HCT116 (cell line): ENCODE measurements around the gene ZFP92. TPM values are rescaled to one million over a fixed set of nuclear protein-coding genes. Genes with fewer than 3 reads are reported as not detected.

Source experiments
- ATAC-seq: fragments of 200-7000 bp; cut with Tn5 transposase; 2 replicates; pipeline ENCODE4 v1.9.1; 2020; ENCODE audit warnings: mild to moderate bottlenecking, moderate library complexity
- BruUV-seq: library from RNA; stranded (reverse); fragments of 400-500 nt; replicated peaks from 2 replicates; lab custom pipeline; 2021; lab: Mats Ljungman, UMichigan
- CTCF ChIA-PET: fragments of 300-600 bp; sonication (Branson Sonifier 250); formaldehyde crosslinking; loops from one replicate; lab custom pipeline; 2021; ENCODE audit warnings: antibody characterized with exemption; lab: Charles Lee
- POLR2A ChIA-PET: fragments of 300-600, 350-600 bp; sonication (Branson Sonifier 250); formaldehyde crosslinking; loops from one replicate; lab custom pipeline; 2021; ENCODE audit warnings: antibody characterized with exemption; lab: Charles Lee
- RAD21 ChIA-PET, 2 experiments: fragments of 300-600 bp; sonication (Branson Sonifier 250); formaldehyde crosslinking; loops; one replicate each; lab custom pipeline; 2023; ENCODE audit warnings: low total read pairs in 2 of 2; ENCODE audit not compliant: uncharacterized antibody in 2 of 2, unreplicated experiment in 2 of 2, low non-redundant PET in 1 of 2; lab: Charles Lee
- DNase-seq: peaks from one replicate; pipeline ENCODE4 v3.0.0-alpha.2; 2010; ENCODE audit warnings: low read depth, low spot score
- H2AFZ ChIP-seq: fragments of 200-600 bp; shearing (Covaris generic), sonication (generic); 2 replicates; pipeline ENCODE4 v1.6.1; 2017; ENCODE audit warnings: low read depth, mixed run types, mixed read lengths, antibody characterized with exemption, low read length; ENCODE audit not compliant: poor library complexity, severe bottlenecking
- H3K27ac ChIP-seq: 2 replicates; pipeline ENCODE4 v1.5.1; 2012; ENCODE audit warnings: low read depth, low read length
- H3K27me3 ChIP-seq: fragments of 200-600 bp; sonication (generic); 2 replicates; pipeline ENCODE4 v1.6.1; 2016; ENCODE audit warnings: mixed run types, low read length, mixed read lengths; ENCODE audit not compliant: insufficient read depth
- H3K36me3 ChIP-seq, 2 experiments: fragments of 200-500 bp in 1 of 2; fragments of 200-600 bp in 1 of 2; sonication (Bioruptor generic) in 1 of 2; sonication (generic) in 1 of 2; 2 replicates each; pipeline versions ENCODE4 v1.5.1 to v1.6.1; 2014 to 2016; ENCODE audit warnings: low read length in 2 of 2, inconsistent platforms in 1 of 2, mixed read lengths in 1 of 2, mixed run types in 1 of 2; ENCODE audit not compliant: insufficient read depth in 2 of 2, control insufficient read depth in 1 of 2
- H3K4me1 ChIP-seq, 2 experiments: fragments of 200-600 bp in 1 of 2; sonication (generic) in 1 of 2; 2 replicates each; pipeline versions ENCODE4 v1.5.1 to v1.6.1; 2012 to 2017; ENCODE audit warnings: low read length in 2 of 2, inconsistent platforms in 1 of 2, mild to moderate bottlenecking in 1 of 2, mixed read lengths in 1 of 2, mixed run types in 1 of 2, moderate library complexity in 1 of 2; ENCODE audit not compliant: insufficient read depth in 2 of 2, control insufficient read depth in 1 of 2
- H3K4me2 ChIP-seq: fragments of 200-600 bp; sonication (generic); 2 replicates; pipeline ENCODE4 v1.6.1; 2017; ENCODE audit warnings: mixed run types, low read length, mixed read lengths
- H3K4me3 ChIP-seq, 2 experiments: fragments of 200-600 bp in 1 of 2; sonication (generic) in 1 of 2; replicated peaks in 1 of 2; 2 replicates each; pipeline ENCODE4 v1.5.1; 2011 to 2016; ENCODE audit warnings: low read length in 2 of 2, control low read depth in 1 of 2, low read depth in 1 of 2, mild to moderate bottlenecking in 1 of 2, mixed read lengths in 1 of 2, mixed run types in 1 of 2
- H3K79me2 ChIP-seq: fragments of 200-600 bp; sonication (generic); 2 replicates; pipeline ENCODE4 v1.6.1; 2017; ENCODE audit warnings: mild to moderate bottlenecking, mixed run types, low read length, moderate library complexity, mixed read lengths; ENCODE audit not compliant: insufficient read depth
- H3K9ac ChIP-seq: fragments of 200-600 bp; sonication (generic); 2 replicates; pipeline ENCODE4 v1.6.1; 2016; ENCODE audit warnings: low read length, mixed read lengths
- H3K9me2 ChIP-seq: fragments of 200-600 bp; sonication (generic), shearing (Covaris generic); 2 replicates; pipeline ENCODE4 v1.6.1; 2017; ENCODE audit warnings: mixed run types, mild to moderate bottlenecking, moderate library complexity; ENCODE audit not compliant: insufficient read depth
- H3K9me3 ChIP-seq, 2 experiments: fragments of 200-500 bp in 1 of 2; fragments of 200-600 bp in 1 of 2; sonication (Bioruptor generic) in 1 of 2; sonication (generic) in 1 of 2; 2 replicates each; pipeline ENCODE4 v1.6.1; 2014 to 2017; ENCODE audit warnings: low read length in 2 of 2, mixed read lengths in 2 of 2, inconsistent platforms in 1 of 2, low read depth in 1 of 2, mild to moderate bottlenecking in 1 of 2, mixed run types in 1 of 2, moderate library complexity in 1 of 2; ENCODE audit not compliant: control insufficient read depth in 1 of 2, insufficient read depth in 1 of 2
- H4K20me1 ChIP-seq: fragments of 200-600 bp; sonication (generic), shearing (Covaris generic); 2 replicates; pipeline ENCODE4 v1.6.1; 2017; ENCODE audit warnings: mixed run types, mild to moderate bottlenecking, moderate library complexity; ENCODE audit not compliant: insufficient read depth
- EGR1 ChIP-seq: IDR thresholded peaks from 2 replicates; pipeline ENCODE4 v1.6.1; 2012; ENCODE audit warnings: low read depth
- ELF1 ChIP-seq: IDR thresholded peaks from 2 replicates; pipeline ENCODE4 v1.6.1; 2012; ENCODE audit warnings: low read depth, borderline replicate concordance
- EZH2 ChIP-seq: fragments of 200-600 bp; sonication (generic); IDR thresholded peaks from 2 replicates; pipeline ENCODE4 v1.6.1; 2017; ENCODE audit warnings: antibody characterized with exemption, mixed run types
- FOSL1 ChIP-seq: IDR thresholded peaks from 2 replicates; pipeline ENCODE4 v1.6.1; 2012; ENCODE audit warnings: low read depth
- JUND ChIP-seq: IDR thresholded peaks from 2 replicates; pipeline ENCODE4 v1.6.1; 2012
- POLR2A ChIP-seq: IDR thresholded peaks from 2 replicates; pipeline ENCODE4 v1.7.0; 2011; ENCODE audit warnings: borderline replicate concordance; ENCODE audit not compliant: insufficient read depth, insufficient read length; ENCODE audit errors: extremely low read depth
- POLR2AphosphoS5 ChIP-seq: IDR thresholded peaks from 2 replicates; pipeline ENCODE4 v1.6.1; 2011; ENCODE audit warnings: mild to moderate bottlenecking, low read depth, low read length, moderate library complexity
- RAD21 ChIP-seq: IDR thresholded peaks from 2 replicates; pipeline ENCODE4 v1.6.1; 2012; ENCODE audit warnings: low read depth, mild to moderate bottlenecking
- SIN3A ChIP-seq: IDR thresholded peaks from 2 replicates; pipeline ENCODE4 v1.6.1; 2012; ENCODE audit warnings: low read depth
- SP1 ChIP-seq: IDR thresholded peaks from 2 replicates; pipeline ENCODE4 v1.6.1; 2012; ENCODE audit warnings: low read depth
- SRF ChIP-seq: IDR thresholded peaks from 2 replicates; pipeline ENCODE4 v1.6.1; 2012; ENCODE audit warnings: low read depth
- YY1 ChIP-seq: IDR thresholded peaks from 2 replicates; pipeline ENCODE4 v1.6.1; 2011; ENCODE audit warnings: low read length, low read depth, moderate library complexity, mild to moderate bottlenecking; ENCODE audit not compliant: insufficient replicate concordance; ENCODE audit errors: extremely low read depth
- ZFX ChIP-seq: fragments of 450-650 bp; IDR thresholded peaks from 2 replicates; pipeline ENCODE4 v1.6.1; 2017
- ZNF274 ChIP-seq: fragments of 200-500 bp; sonication (Bioruptor generic); IDR thresholded peaks from 2 replicates; pipeline ENCODE4 v1.6.1; 2014; ENCODE audit warnings: mild to moderate bottlenecking, low read depth, low read length, inconsistent platforms
- intact Hi-C: fragments of 100-400 bp; cut with micrococcal nuclease; formaldehyde crosslinking; loops from 2 replicates; pipeline ENCODE4 v1.10.0; 2022
- total RNA-seq: library from RNA; stranded (reverse); gene quantifications from one replicate; pipeline ENCODE4 v1.2.1, GENCODE V29; 2021; ENCODE audit not compliant: unreplicated experiment
- TF ChIP-seq, protein P1 (sequence below), 3 experiments: fragments of 200-600 bp in 1 of 3; sonication (generic) in 1 of 3; IDR thresholded peaks in 2 of 3; conservative IDR thresholded peaks in 1 of 3; 2 replicates each; pipeline ENCODE4 v1.5.1; 2012 to 2017; ENCODE audit warnings: low read depth in 2 of 3, low read length in 2 of 3, antibody characterized with exemption in 1 of 3, borderline replicate concordance in 1 of 3, control low read depth in 1 of 3, mild to moderate bottlenecking in 1 of 3, mixed read lengths in 1 of 3, mixed run types in 1 of 3, moderate library complexity in 1 of 3; ENCODE audit not compliant: insufficient read depth in 1 of 3
- TF ChIP-seq, protein P2 (sequence below): IDR thresholded peaks from 2 replicates; pipeline ENCODE4 v1.6.1; 2012; ENCODE audit warnings: low read depth
- TF ChIP-seq, protein P3 (sequence below): IDR thresholded peaks from 2 replicates; pipeline ENCODE4 v1.6.1; 2012
- TF ChIP-seq, protein P4 (sequence below): IDR thresholded peaks from 2 replicates; pipeline ENCODE4 v1.6.1; 2012

ZFP92 gene
- total RNA-seq, 1 experiment from 2014 or later: not detected

DNA sequence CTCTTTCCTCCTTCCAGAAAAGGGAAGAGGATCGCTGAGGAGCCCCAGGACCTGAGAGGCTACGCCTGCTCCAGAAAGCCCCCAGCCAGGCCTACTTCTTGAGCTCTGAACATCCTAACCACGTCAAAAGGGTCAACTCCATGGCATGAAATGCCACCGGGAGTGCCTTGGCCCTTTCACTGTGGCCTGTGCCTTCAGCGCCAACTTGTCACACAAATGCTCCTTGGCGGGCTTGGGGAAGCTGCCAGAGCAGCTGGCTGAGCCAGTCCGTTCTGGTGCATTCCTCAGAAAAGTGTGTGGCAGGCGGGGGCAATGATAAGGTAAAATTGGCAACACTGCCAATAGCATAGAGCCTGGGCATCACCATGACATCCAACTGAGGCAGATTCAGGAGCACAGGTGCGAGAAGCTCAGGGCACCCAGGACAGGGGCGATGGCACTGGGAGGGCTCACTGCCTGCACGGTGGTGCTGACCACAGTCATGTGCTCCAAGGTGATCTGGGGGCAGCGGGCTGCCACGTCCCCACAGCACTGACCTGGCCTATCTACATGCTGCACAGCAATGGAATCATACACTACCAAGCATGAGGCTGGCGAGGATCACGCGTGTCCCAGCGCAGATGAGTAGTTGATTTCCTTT is 46.7 kb downstream of the ZFP92 start (continued):
- TF ChIP-seq, protein P1, sequence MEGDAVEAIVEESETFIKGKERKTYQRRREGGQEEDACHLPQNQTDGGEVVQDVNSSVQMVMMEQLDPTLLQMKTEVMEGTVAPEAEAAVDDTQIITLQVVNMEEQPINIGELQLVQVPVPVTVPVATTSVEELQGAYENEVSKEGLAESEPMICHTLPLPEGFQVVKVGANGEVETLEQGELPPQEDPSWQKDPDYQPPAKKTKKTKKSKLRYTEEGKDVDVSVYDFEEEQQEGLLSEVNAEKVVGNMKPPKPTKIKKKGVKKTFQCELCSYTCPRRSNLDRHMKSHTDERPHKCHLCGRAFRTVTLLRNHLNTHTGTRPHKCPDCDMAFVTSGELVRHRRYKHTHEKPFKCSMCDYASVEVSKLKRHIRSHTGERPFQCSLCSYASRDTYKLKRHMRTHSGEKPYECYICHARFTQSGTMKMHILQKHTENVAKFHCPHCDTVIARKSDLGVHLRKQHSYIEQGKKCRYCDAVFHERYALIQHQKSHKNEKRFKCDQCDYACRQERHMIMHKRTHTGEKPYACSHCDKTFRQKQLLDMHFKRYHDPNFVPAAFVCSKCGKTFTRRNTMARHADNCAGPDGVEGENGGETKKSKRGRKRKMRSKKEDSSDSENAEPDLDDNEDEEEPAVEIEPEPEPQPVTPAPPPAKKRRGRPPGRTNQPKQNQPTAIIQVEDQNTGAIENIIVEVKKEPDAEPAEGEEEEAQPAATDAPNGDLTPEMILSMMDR (IDR thresholded peaks at IDR 0.05 in 2 of 3, conservative IDR thresholded peaks at IDR 0.05 in 1 of 3; ENCODE audit: borderline replicate concordance in 1 of 3, insufficient read depth in 1 of 3, low read depth in 2 of 3, low read length in 2 of 3): no peak

DNA sequence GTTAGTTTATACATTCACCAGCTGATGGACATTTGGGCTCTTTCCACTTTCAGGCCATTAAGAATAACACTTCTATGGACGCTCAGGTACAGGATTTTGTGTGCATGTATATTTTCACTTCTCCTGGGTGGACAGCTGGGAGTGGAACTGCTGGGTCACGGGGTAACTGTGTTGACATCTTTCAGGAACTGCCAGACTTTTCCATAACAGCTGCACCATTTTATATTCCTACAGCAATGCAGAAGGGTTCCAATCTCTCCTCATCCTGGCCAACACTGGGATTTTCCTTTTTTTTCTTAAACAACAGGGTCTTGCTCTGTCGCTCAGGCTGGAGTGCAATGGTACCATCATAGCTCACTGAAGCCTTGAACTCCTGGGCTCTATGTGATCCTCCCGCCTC is 47.2 kb downstream of the ZFP92 start:
- no TSS peak for BruUV-seq
- CTCF ChIA-PET: no interaction called here
- Histone ChIP-seq H3K27ac (no peak overlapping the region), H3K9me2 (no peaks in the 10 kb centered on the region), H2AFZ (no peak overlapping the region), H4K20me1 (no peaks in the 10 kb centered on the region), H3K9ac (no peak overlapping the region), H3K4me1 (no peaks in the 10 kb centered on the region), H3K36me3 (0 out of 4 replicates have a peak, but pooled peaks cover 0 to 3% of the 10 kb centered on the region in 2 experiments), H3K4me3 (no peak overlapping the region), H3K79me2 (no peaks in the 10 kb centered on the region), H3K27me3 (no peaks in the 10 kb centered on the region), H3K9me3 (no peaks in the 10 kb centered on the region), H3K4me2 (no peak overlapping the region)
- POLR2A ChIA-PET: no interaction called here
- RAD21 ChIA-PET: no interaction called here
- ATAC-seq (no peak), DNase-seq (no peak)
- intact Hi-C loops: no loop called here
- TF ChIP-seq ELF1 (no peak), ZFX (no peak), YY1 (no peak), JUND (no peak), ZNF274 (no peak), FOSL1 (no peak), SRF (no peak), EGR1 (no peak), POLR2A (no peak), SP1 (no peak), RAD21 (no peak), SIN3A (no peak), POLR2AphosphoS5 (no peak), EZH2 (no peak)
- TF ChIP-seq, protein P2, sequence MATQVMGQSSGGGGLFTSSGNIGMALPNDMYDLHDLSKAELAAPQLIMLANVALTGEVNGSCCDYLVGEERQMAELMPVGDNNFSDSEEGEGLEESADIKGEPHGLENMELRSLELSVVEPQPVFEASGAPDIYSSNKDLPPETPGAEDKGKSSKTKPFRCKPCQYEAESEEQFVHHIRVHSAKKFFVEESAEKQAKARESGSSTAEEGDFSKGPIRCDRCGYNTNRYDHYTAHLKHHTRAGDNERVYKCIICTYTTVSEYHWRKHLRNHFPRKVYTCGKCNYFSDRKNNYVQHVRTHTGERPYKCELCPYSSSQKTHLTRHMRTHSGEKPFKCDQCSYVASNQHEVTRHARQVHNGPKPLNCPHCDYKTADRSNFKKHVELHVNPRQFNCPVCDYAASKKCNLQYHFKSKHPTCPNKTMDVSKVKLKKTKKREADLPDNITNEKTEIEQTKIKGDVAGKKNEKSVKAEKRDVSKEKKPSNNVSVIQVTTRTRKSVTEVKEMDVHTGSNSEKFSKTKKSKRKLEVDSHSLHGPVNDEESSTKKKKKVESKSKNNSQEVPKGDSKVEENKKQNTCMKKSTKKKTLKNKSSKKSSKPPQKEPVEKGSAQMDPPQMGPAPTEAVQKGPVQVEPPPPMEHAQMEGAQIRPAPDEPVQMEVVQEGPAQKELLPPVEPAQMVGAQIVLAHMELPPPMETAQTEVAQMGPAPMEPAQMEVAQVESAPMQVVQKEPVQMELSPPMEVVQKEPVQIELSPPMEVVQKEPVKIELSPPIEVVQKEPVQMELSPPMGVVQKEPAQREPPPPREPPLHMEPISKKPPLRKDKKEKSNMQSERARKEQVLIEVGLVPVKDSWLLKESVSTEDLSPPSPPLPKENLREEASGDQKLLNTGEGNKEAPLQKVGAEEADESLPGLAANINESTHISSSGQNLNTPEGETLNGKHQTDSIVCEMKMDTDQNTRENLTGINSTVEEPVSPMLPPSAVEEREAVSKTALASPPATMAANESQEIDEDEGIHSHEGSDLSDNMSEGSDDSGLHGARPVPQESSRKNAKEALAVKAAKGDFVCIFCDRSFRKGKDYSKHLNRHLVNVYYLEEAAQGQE: no peak
- TF ChIP-seq, protein P3, sequence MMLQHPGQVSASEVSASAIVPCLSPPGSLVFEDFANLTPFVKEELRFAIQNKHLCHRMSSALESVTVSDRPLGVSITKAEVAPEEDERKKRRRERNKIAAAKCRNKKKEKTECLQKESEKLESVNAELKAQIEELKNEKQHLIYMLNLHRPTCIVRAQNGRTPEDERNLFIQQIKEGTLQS: no peak
- TF ChIP-seq, protein P4, sequence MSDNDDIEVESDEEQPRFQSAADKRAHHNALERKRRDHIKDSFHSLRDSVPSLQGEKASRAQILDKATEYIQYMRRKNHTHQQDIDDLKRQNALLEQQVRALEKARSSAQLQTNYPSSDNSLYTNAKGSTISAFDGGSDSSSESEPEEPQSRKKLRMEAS: no peak
- TF ChIP-seq, protein P1 (IDR thresholded peaks at IDR 0.05 in 2 of 3, conservative IDR thresholded peaks at IDR 0.05 in 1 of 3; ENCODE audit: borderline replicate concordance in 1 of 3, insufficient read depth in 1 of 3, low read depth in 2 of 3, low read length in 2 of 3): no peak
